ENCODE data around the gene PRDM16.

The PRDM16 gene

DNA sequence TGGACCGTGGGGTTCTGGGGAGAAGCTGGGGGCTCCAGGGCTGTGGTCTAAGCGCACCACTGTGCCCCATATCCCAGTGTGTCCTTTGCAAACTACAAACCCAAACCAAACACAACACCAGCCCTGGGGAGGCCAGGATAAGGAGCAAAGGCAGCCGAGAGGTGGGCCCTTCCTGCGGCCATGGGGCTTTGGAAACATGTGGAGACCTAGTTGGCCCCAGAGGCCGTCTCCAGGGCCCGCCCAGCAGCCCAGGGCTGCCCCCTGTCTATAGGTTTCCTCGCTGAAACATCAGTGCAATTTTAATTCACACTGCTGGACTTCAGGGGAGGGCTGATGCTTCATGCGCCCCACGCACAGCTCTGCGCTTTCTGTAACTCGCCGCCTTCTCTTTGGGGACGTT, 61.3 kb downstream of the PRDM16 start:
- no peak overlapping the region for H3K4me3 ChIP-seq (ENCODE audit: low read length)

DNA sequence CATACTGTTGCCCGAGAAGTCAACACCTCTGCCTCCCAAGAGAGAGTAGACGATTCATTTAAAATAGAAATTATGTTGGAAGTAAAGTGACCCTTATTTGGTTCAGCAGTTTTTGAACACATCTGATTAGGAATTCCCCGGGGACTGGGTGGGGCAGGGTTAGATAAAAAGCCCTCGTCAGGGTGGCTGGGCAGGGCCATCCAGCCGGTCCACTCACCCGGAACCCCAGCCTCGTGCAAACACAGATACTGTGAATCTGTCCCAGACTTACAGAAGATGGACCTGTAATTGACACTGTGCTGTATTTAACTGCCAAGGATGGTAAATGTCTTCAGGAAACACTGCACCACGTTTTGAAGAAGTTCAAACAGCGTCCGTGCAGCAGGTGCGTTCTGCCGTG, 63.7 kb downstream of the PRDM16 start:
- Histone ChIP-seq H3K36me3 (ENCODE audit: insufficient read depth, low read length) (no peaks in the 10 kb centered on the region), H3K27me3 (ENCODE audit: insufficient read depth, low read length) (peaks cover 12% of the 10 kb centered on the region), H3K9me3 (ENCODE audit: low read length) (no peaks in the 10 kb centered on the region), H3K4me1 (ENCODE audit: insufficient read depth, low read length) (no peaks in the 10 kb centered on the region), H2AFZ (ENCODE audit: low read depth, low read length) (no peak overlapping the region), H3K4me3 (ENCODE audit: low read length) (no peak overlapping the region)

More for the DNA sequence above, 61.3 kb downstream of the PRDM16 start:
- Histone ChIP-seq H3K27me3 (ENCODE audit: insufficient read depth, low read length) (peaks cover 21% of the 10 kb centered on the region), H3K4me1 (ENCODE audit: insufficient read depth, low read length) (no peaks in the 10 kb centered on the region), H3K36me3 (ENCODE audit: insufficient read depth, low read length) (no peaks in the 10 kb centered on the region), H3K9me3 (ENCODE audit: low read length) (no peaks in the 10 kb centered on the region), H2AFZ (ENCODE audit: low read depth, low read length) (no peak overlapping the region)

DNA sequence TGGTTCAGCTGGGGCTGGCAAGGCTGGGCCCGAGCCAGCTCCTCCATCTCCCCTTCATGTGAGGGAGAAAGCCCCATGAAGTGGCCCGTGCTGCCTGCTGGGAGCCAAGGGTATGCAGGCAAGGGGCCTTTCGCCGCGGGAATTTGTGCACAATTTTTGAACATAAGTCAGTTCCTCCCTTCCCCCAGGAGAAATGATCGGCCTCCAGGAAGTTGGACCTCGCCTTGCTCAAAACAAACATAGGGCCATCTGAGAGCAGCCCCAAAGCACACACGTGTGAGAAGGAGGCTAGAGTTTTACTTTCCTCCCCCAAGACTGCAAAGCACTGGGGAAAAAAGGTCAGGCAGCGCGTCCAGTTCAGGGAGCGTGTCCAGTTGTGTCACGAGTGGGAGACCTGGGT, 64.7 kb downstream of the PRDM16 start:
- Histone ChIP-seq H3K4me1 (ENCODE audit: insufficient read depth, low read length) (no peaks in the 10 kb centered on the region), H3K9me3 (ENCODE audit: low read length) (no peaks in the 10 kb centered on the region), H3K27me3 (ENCODE audit: insufficient read depth, low read length) (peaks cover 12% of the 10 kb centered on the region), H3K36me3 (ENCODE audit: insufficient read depth, low read length) (no peaks in the 10 kb centered on the region), H3K4me3 (ENCODE audit: low read length) (no peak overlapping the region), H2AFZ (ENCODE audit: low read depth, low read length) (no peak overlapping the region)

GRCh38 chr1:3134381-3135072, 65.5 kb downstream of the PRDM16 start:
- H3K36me3 ChIP-seq (ENCODE audit: insufficient read depth, low read length) = no peaks in the 10 kb centered on the region
- peaks cover 4% of the 10 kb centered on the region for H3K4me1 ChIP-seq (ENCODE audit: insufficient read depth, low read length)
- no peaks in the 10 kb centered on the region for H3K9me3 ChIP-seq (ENCODE audit: low read length)
- peaks cover 19% of the 10 kb centered on the region for H3K27me3 ChIP-seq (ENCODE audit: insufficient read depth, low read length)
- no peak overlapping the region for H3K4me3 ChIP-seq (ENCODE audit: low read length)
- H2AFZ ChIP-seq (ENCODE audit: low read depth, low read length) = no peak overlapping the region

DNA sequence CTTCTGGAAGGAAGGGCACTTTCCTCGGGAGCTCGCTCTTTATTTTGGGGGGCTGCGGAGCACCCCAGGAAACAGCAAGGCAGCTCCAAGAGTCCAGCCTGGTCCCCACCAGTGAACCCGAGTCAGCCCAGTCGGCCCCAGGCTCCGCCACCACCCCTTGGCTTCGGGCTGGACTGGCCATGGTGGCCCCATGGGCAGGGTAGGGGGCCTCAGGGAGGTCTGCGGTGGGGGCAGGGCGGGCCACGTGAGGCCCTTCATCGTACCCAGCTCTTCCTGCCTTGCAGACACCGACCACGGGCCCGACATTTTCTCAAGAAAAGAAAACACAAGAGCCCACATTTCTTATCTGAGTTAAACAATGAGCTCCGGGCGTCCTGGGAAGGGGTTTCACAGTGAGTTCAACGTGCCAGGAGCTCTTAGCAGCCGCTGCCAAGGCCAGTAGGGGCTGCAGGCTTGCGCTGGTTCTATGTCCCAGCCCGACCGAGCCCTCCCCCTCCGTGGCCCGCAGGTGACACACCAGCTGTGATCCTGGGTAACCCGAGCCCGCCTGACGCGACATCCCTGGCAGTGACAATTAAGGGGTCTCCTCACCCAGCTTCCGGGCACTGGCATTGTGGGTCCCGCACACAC, 66.2 kb downstream of the PRDM16 start:
- H2AFZ ChIP-seq (ENCODE audit: low read depth, low read length) = no peak overlapping the region
- no peaks in the 10 kb centered on the region for H3K9me3 ChIP-seq (ENCODE audit: low read length)
- no peaks in the 10 kb centered on the region for H3K36me3 ChIP-seq (ENCODE audit: insufficient read depth, low read length)

DNA sequence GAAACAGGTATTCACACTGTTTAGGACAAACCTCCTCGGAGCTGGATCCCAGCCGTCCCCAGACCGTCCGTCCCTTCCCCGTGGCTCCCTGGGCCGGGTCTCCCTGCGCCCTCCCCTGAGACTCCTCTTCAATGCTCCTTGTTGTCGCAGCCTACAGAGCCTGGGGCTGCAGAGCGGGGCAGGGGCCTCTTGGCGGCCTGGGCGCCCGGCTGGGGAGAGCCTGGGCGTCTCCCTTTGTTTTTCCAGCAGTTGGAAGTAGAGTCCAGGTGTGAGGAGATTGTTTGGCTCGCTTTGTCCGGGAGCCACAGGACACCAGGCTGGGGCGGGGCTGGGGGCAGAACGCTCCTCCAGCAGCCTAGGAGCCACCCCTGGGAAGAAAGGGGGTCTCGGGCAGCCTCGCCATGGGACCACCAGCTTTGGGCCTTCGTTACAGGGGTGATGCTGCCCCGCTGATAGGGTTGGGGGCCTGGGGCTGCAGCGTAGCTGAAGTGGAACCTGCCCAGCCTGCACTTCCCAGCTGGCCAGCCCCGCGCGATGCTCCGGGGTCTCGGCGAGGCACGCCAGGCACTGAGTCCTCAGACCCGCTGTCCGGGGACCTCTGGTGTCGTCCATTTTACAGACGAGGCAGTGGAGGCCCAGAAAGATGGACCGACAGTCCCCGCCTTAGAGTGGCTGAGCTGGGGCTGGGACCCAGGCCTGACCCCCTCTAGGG, 66.9 kb downstream of the PRDM16 start:
- peaks cover 11% of the 10 kb centered on the region for H3K4me1 ChIP-seq (ENCODE audit: insufficient read depth, low read length)
- no peak overlapping the region for H2AFZ ChIP-seq (ENCODE audit: low read depth, low read length)
- H3K9me3 ChIP-seq (ENCODE audit: low read length) = no peaks in the 10 kb centered on the region
- no peak overlapping the region for H3K4me3 ChIP-seq (ENCODE audit: low read length)
- H3K36me3 ChIP-seq (ENCODE audit: insufficient read depth, low read length) = no peaks in the 10 kb centered on the region
- H3K27me3 ChIP-seq (ENCODE audit: insufficient read depth, low read length) = peaks cover 33% of the 10 kb centered on the region

More for the DNA sequence above, 66.2 kb downstream of the PRDM16 start:
- no peak overlapping the region for H3K4me3 ChIP-seq (ENCODE audit: low read length)
- H3K27me3 ChIP-seq (ENCODE audit: insufficient read depth, low read length) = peaks cover 26% of the 10 kb centered on the region
- peaks cover 10% of the 10 kb centered on the region for H3K4me1 ChIP-seq (ENCODE audit: insufficient read depth, low read length)

- Histone ChIP-seq H3K36me3 (ENCODE audit: insufficient read depth, low read length) (no peaks in the 10 kb centered on the region), H3K4me3 (ENCODE audit: low read length) (no peak overlapping the region), H3K4me1 (ENCODE audit: insufficient read depth, low read length) (peaks cover 11% of the 10 kb centered on the region), H3K9me3 (ENCODE audit: low read length) (no peaks in the 10 kb centered on the region), H3K27me3 (ENCODE audit: insufficient read depth, low read length) (peaks cover 35% of the 10 kb centered on the region), H2AFZ (ENCODE audit: low read depth, low read length) (no peak overlapping the region)
Observed at GRCh38 chr1:3136532-3136931, 67.5 kb downstream of the PRDM16 start.

DNA sequence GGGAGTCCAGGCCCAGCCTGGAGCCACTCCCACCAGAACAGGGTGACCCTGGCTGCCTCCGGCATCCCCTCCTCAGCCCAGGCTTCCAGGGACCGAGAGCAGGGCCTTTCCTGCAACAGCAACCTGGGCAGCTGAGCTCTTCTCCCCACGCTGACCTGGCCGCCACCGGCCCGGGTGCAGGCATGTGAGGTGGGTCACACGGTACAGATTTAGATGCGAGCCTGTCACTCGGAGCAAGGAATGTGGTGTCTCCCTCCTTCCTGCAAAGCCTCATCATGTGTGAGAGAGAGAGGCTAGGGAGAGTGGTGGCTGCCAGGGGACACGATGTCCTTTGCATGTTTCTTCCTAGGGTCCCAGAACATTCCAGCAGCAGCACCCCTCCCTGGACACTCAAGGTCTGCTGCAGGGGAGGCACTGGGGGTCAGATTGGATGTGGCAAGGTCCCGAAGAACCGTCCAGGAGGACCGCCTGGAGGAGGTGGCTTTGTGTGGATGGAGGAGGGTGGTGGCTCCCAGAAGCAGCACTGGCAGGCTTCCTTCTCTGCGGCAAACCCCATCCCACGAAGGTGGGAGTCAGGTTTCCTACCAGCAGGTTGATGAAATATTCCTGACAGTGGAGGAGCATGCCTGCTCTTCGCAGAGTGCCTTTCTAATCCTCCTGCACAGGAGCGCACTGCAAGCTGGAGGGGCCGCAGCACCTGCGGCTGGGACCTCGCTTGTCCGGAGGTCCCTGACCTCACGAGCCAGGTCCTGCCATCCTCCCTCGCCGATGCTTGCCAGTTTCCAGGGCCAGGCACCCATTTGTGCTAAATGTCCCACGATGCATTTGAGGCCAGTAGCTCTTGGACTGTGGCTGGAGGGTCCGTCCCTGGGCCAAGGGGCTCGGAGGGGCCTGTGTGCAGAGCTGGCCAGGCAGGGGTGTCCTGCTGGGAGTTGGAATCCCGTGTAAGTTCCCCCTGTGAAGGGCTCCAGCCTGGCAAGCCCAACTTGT, 68.4 kb downstream of the PRDM16 start:
- H3K9me3 ChIP-seq (ENCODE audit: low read length) = no peaks in the 10 kb centered on the region
- H3K4me1 ChIP-seq (ENCODE audit: insufficient read depth, low read length) = peaks cover 16% of the 10 kb centered on the region
- H3K36me3 ChIP-seq (ENCODE audit: insufficient read depth, low read length) = no peaks in the 10 kb centered on the region
- H2AFZ ChIP-seq (ENCODE audit: low read depth, low read length) = no peak overlapping the region
- H3K4me3 ChIP-seq (ENCODE audit: low read length) = no peak overlapping the region
- peaks cover 38% of the 10 kb centered on the region for H3K27me3 ChIP-seq (ENCODE audit: insufficient read depth, low read length)

- H3K9me3 ChIP-seq (ENCODE audit: low read length) = no peaks in the 10 kb centered on the region
- H2AFZ ChIP-seq (ENCODE audit: low read depth, low read length) = no peak overlapping the region
- no peaks in the 10 kb centered on the region for H3K36me3 ChIP-seq (ENCODE audit: insufficient read depth, low read length)
- H3K4me1 ChIP-seq (ENCODE audit: insufficient read depth, low read length) = peaks cover 16% of the 10 kb centered on the region
- peaks cover 42% of the 10 kb centered on the region for H3K27me3 ChIP-seq (ENCODE audit: insufficient read depth, low read length)
- H3K4me3 ChIP-seq (ENCODE audit: low read length) = no peak overlapping the region
Observed at GRCh38 chr1:3138623-3139151, 69.7 kb downstream of the PRDM16 start.

- Histone ChIP-seq H3K4me1 (ENCODE audit: insufficient read depth, low read length) (peaks cover 16% of the 10 kb centered on the region), H3K4me3 (ENCODE audit: low read length) (no peak overlapping the region), H3K36me3 (ENCODE audit: insufficient read depth, low read length) (no peaks in the 10 kb centered on the region)
Observed at GRCh38 chr1:3139451-3139852, 70.4 kb downstream of the PRDM16 start.

DNA sequence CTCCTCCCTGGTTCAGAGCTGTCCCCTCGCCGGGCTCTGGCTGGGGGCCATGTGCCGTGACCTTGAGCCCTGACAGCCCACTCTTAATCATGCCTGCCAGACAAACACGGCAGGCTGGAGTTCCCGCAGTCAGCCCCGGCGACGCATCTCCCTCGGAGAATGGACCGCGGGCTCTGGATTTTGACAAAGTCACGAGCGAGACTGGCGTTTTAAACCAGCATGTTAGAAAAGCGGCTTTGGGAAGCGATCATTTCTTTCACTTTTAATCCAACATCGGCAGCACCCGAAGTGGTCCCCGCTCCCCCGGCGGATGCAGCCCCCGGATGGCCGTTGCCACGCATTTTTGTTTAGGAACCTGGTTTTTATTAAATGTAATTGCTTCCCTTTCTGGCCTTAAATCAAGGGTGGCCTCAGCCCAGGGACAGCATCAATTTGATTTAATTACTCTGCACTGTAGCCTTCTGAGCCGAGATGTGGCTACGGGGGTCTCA, 70.9 kb downstream of the PRDM16 start:
- no peak overlapping the region for H2AFZ ChIP-seq (ENCODE audit: low read depth, low read length)
- peaks cover 42% of the 10 kb centered on the region for H3K27me3 ChIP-seq (ENCODE audit: insufficient read depth, low read length)
- no peaks in the 10 kb centered on the region for H3K36me3 ChIP-seq (ENCODE audit: insufficient read depth, low read length)
- H3K9me3 ChIP-seq (ENCODE audit: low read length) = no peaks in the 10 kb centered on the region
- peaks cover 16% of the 10 kb centered on the region for H3K4me1 ChIP-seq (ENCODE audit: insufficient read depth, low read length)
- H3K4me3 ChIP-seq (ENCODE audit: low read length) = no peak overlapping the region

More at GRCh38 chr1:3139451-3139852, 70.4 kb downstream of the PRDM16 start:
- Histone ChIP-seq H3K27me3 (ENCODE audit: insufficient read depth, low read length) (peaks cover 42% of the 10 kb centered on the region), H3K9me3 (ENCODE audit: low read length) (no peaks in the 10 kb centered on the region), H2AFZ (ENCODE audit: low read depth, low read length) (no peak overlapping the region)

- peaks cover 42% of the 10 kb centered on the region for H3K27me3 ChIP-seq (ENCODE audit: insufficient read depth, low read length)
- H3K4me1 ChIP-seq (ENCODE audit: insufficient read depth, low read length) = peaks cover 16% of the 10 kb centered on the region
- no peaks in the 10 kb centered on the region for H3K9me3 ChIP-seq (ENCODE audit: low read length)
- no peak overlapping the region for H2AFZ ChIP-seq (ENCODE audit: low read depth, low read length)
- no peaks in the 10 kb centered on the region for H3K36me3 ChIP-seq (ENCODE audit: insufficient read depth, low read length)
- H3K4me3 ChIP-seq (ENCODE audit: low read length) = no peak overlapping the region
Observed at GRCh38 chr1:3140437-3140836, 71.4 kb downstream of the PRDM16 start.
